Measurements from ENCODE around the gene CD300LD.

The CD300LD gene

GRCh38 chr17:74550602-74551001, 41.5 kb downstream of the CD300LD start:
- H3K9me3 ChIP-seq (ENCODE audit: insufficient read depth, low read depth, low read length): no peaks in the 10 kb centered on the region
- H3K4me3 ChIP-seq (ENCODE audit: low read length): no peak overlapping the region
- no peak overlapping the region for H3K27ac ChIP-seq (ENCODE audit: low read length)
- H3K27me3 ChIP-seq (ENCODE audit: insufficient read depth, low read length): no peaks in the 10 kb centered on the region; the same call in 1 of the 2 replicates
- no peaks in the 10 kb centered on the region for H3K4me1 ChIP-seq (ENCODE audit: insufficient read depth, low read length)
- no peak overlapping the region for H3K9ac ChIP-seq (ENCODE audit: low read depth, low read length)
- H3K36me3 ChIP-seq (ENCODE audit: insufficient read depth, low read depth, low read length): no peaks in the 10 kb centered on the region

GRCh38 chr17:74549343-74549742, 42.7 kb downstream of the CD300LD start:
- no peak overlapping the region for H3K4me3 ChIP-seq (ENCODE audit: low read length)
- H3K36me3 ChIP-seq (ENCODE audit: insufficient read depth, low read depth, low read length): no peaks in the 10 kb centered on the region
- no peaks in the 10 kb centered on the region for H3K9me3 ChIP-seq (ENCODE audit: insufficient read depth, low read depth, low read length)
- H3K9ac ChIP-seq (ENCODE audit: low read depth, low read length): no peak overlapping the region
- no peak overlapping the region for H3K27ac ChIP-seq (ENCODE audit: low read length)
- no peaks in the 10 kb centered on the region for H3K4me1 ChIP-seq (ENCODE audit: insufficient read depth, low read length)
- no peaks in the 10 kb centered on the region; the same call in 1 of the 2 replicates for H3K27me3 ChIP-seq (ENCODE audit: insufficient read depth, low read length)

- H3K27ac ChIP-seq (ENCODE audit: low read length): no peak overlapping the region
- H3K27me3 ChIP-seq (ENCODE audit: insufficient read depth, low read length): no peaks in the 10 kb centered on the region; the same call in 1 of the 2 replicates
- no peaks in the 10 kb centered on the region for H3K4me1 ChIP-seq (ENCODE audit: insufficient read depth, low read length)
- H3K9me3 ChIP-seq (ENCODE audit: insufficient read depth, low read depth, low read length): no peaks in the 10 kb centered on the region
- no peak overlapping the region for H3K4me3 ChIP-seq (ENCODE audit: low read length)
- H3K36me3 ChIP-seq (ENCODE audit: insufficient read depth, low read depth, low read length): no peaks in the 10 kb centered on the region
- H3K9ac ChIP-seq (ENCODE audit: low read depth, low read length): no peak overlapping the region
Measured at GRCh38 chr17:74547736-74548135, 44.3 kb downstream of the CD300LD start.

DNA sequence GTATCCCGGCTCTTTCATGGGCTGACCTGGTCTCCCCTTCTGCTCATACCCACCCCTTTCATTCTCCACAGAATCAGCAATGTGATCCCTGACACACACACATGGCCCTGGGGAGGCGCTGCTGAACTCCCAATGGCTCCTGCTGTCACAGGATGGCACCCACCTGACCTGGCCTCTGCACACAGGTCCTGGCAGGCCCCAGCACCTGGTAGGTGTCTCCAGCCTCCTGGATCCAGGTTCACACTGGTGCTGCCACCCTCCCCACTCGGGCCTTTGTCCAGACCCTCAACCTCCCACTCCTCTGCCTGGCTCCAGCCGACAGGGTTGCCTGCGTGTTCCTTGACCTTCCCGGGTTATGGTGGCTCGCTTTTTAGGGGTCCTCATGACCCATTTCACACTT, 44.8 kb downstream of the CD300LD start:
- no peaks in the 10 kb centered on the region for H3K4me1 ChIP-seq (ENCODE audit: insufficient read depth, low read length)
- no peaks in the 10 kb centered on the region for H3K9me3 ChIP-seq (ENCODE audit: insufficient read depth, low read depth, low read length)

GRCh38 chr17:74546586-74546985, 45.5 kb downstream of the CD300LD start:
- H3K4me1 ChIP-seq (ENCODE audit: insufficient read depth, low read length): no peaks in the 10 kb centered on the region
- no peaks in the 10 kb centered on the region for H3K36me3 ChIP-seq (ENCODE audit: insufficient read depth, low read depth, low read length)
- no peaks in the 10 kb centered on the region; the same call in 1 of the 2 replicates for H3K27me3 ChIP-seq (ENCODE audit: insufficient read depth, low read length)
- no peak overlapping the region for H3K4me3 ChIP-seq (ENCODE audit: low read length)
- H3K27ac ChIP-seq (ENCODE audit: low read length): no peak overlapping the region
- no peak overlapping the region for H3K9ac ChIP-seq (ENCODE audit: low read depth, low read length)
- H3K9me3 ChIP-seq (ENCODE audit: insufficient read depth, low read depth, low read length): no peaks in the 10 kb centered on the region

More for the DNA sequence above, 44.8 kb downstream of the CD300LD start:
- Histone ChIP-seq H3K9ac (ENCODE audit: low read depth, low read length) (no peak overlapping the region), H3K36me3 (ENCODE audit: insufficient read depth, low read depth, low read length) (no peaks in the 10 kb centered on the region), H3K27ac (ENCODE audit: low read length) (no peak overlapping the region), H3K27me3 (ENCODE audit: insufficient read depth, low read length) (no peaks in the 10 kb centered on the region; the same call in 1 of the 2 replicates), H3K4me3 (ENCODE audit: low read length) (no peak overlapping the region)

GRCh38 chr17:74545843-74546230, 46.2 kb downstream of the CD300LD start, which contains the start of gene CD300C:
Gene CD300C, minus strand, starts transcription at chr17:74546115. Its CDS starts 333 bp downstream, at chr17:74545782.
- no peaks in the 10 kb centered on the region; the same call in 1 of the 2 replicates for H3K27me3 ChIP-seq (ENCODE audit: insufficient read depth, low read length)
- no peak within 1 kb of the TSS for H3K4me3 ChIP-seq (ENCODE audit: low read length)
- no peak within 1 kb of the TSS for H3K9ac ChIP-seq (ENCODE audit: low read depth, low read length)
- H3K27ac ChIP-seq (ENCODE audit: low read length): no peak within 1 kb of the TSS
- no peaks in the 10 kb centered on the region for H3K9me3 ChIP-seq (ENCODE audit: insufficient read depth, low read depth, low read length)
- H3K36me3 ChIP-seq (ENCODE audit: insufficient read depth, low read depth, low read length): no peaks in the 10 kb centered on the region
- no peaks in the 10 kb centered on the region for H3K4me1 ChIP-seq (ENCODE audit: insufficient read depth, low read length)

DNA sequence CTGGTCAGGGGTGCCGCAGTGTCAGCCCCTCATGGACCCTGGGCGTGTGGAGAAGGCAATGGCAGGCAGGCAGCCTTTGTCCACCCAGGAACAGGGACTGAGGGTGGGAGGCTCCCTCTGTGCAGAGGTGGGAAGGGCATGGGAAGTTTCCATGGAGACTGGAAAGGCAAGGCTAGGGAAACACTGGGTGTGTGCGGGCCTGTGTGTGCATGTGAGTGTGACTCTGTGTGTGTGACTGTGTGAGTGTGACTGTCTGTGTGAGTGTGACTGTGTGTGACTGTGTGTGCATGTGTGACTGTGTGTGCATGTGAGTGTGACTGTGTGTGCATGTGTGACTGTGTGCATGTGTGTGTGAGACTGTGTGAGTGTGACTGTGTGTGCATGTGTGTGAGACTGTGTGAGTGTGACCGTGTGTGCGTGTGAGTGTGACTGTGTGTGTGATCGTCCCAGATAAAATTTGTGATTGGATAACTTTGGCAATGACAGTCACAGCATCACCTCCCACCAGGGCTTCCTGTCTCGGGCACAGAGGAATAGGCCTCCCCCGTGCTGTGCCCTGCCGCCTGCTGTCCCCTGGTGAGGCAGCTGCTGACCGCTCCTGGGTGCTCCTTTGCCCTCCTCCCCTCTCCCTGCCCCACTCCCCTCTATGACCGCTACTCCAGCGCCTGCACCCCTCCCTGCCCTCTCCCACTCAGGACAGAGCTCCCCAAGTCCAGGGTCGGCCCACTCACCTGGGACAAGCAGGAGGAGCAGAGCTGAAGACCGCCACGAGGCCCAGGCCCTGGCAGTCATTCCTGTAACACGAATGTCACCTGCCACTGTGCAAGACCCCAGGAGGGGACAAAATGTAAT, 46.9 kb downstream of the CD300LD start:
- no peaks in the 10 kb centered on the region for H3K9me3 ChIP-seq (ENCODE audit: insufficient read depth, low read depth, low read length)
- no peak overlapping the region for H3K9ac ChIP-seq (ENCODE audit: low read depth, low read length)
- H3K27me3 ChIP-seq (ENCODE audit: insufficient read depth, low read length): no peaks in the 10 kb centered on the region; the same call in 1 of the 2 replicates
- no peaks in the 10 kb centered on the region for H3K36me3 ChIP-seq (ENCODE audit: insufficient read depth, low read depth, low read length)
- H3K27ac ChIP-seq (ENCODE audit: low read length): no peak overlapping the region
- no peak overlapping the region for H3K4me3 ChIP-seq (ENCODE audit: low read length)
- no peaks in the 10 kb centered on the region for H3K4me1 ChIP-seq (ENCODE audit: insufficient read depth, low read length)

GRCh38 chr17:74543891-74544760, 48.0 kb downstream of the CD300LD start:
- no peaks in the 10 kb centered on the region for H3K9me3 ChIP-seq (ENCODE audit: insufficient read depth, low read depth, low read length)
- H3K9ac ChIP-seq (ENCODE audit: low read depth, low read length): no peak overlapping the region
- H3K27ac ChIP-seq (ENCODE audit: low read length): no peak overlapping the region
- H3K4me1 ChIP-seq (ENCODE audit: insufficient read depth, low read length): no peaks in the 10 kb centered on the region
- H3K4me3 ChIP-seq (ENCODE audit: low read length): no peak overlapping the region
- H3K27me3 ChIP-seq (ENCODE audit: insufficient read depth, low read length): no peaks in the 10 kb centered on the region; the same call in 1 of the 2 replicates
- H3K36me3 ChIP-seq (ENCODE audit: insufficient read depth, low read depth, low read length): no peaks in the 10 kb centered on the region

GRCh38 chr17:74543406-74543805, 48.7 kb downstream of the CD300LD start:
- Histone ChIP-seq H3K4me1 (ENCODE audit: insufficient read depth, low read length) (no peaks in the 10 kb centered on the region), H3K9me3 (ENCODE audit: insufficient read depth, low read depth, low read length) (no peaks in the 10 kb centered on the region), H3K9ac (ENCODE audit: low read depth, low read length) (no peak overlapping the region), H3K27ac (ENCODE audit: low read length) (no peak overlapping the region), H3K27me3 (ENCODE audit: insufficient read depth, low read length) (no peaks in the 10 kb centered on the region; the same call in 1 of the 2 replicates), H3K36me3 (ENCODE audit: insufficient read depth, low read depth, low read length) (no peaks in the 10 kb centered on the region), H3K4me3 (ENCODE audit: low read length) (no peak overlapping the region)

- Histone ChIP-seq H3K4me3 (ENCODE audit: low read length) (no peak overlapping the region), H3K9me3 (ENCODE audit: insufficient read depth, low read depth, low read length) (no peaks in the 10 kb centered on the region), H3K9ac (ENCODE audit: low read depth, low read length) (no peak overlapping the region), H3K27ac (ENCODE audit: low read length) (no peak overlapping the region), H3K36me3 (ENCODE audit: insufficient read depth, low read depth, low read length) (no peaks in the 10 kb centered on the region), H3K4me1 (ENCODE audit: insufficient read depth, low read length) (no peaks in the 10 kb centered on the region), H3K27me3 (ENCODE audit: insufficient read depth, low read length) (no peaks in the 10 kb centered on the region; the same call in 1 of the 2 replicates)
Measured at GRCh38 chr17:74542727-74543383, 49.2 kb downstream of the CD300LD start.

DNA sequence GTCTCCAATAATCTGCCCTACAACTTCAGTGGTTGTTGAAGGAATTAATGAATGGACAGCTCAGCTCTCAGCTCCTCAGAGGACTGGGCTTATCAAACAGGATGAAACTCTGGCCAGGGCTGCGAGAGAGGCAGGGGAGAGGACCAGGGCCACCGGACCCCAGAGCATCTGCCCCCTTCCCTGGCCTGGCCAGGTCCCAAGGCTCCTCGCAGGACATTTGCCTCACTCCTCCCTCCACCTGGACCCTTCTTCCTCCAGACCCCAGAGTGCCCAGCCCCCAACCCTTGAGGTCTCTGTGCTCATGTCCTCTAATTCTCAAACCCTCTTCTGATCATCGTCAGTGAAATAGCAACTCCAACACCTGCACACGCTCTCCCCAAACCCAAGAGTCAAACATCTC, 49.9 kb downstream of the CD300LD start:
- no peaks in the 10 kb centered on the region; the same call in 1 of the 2 replicates for H3K27me3 ChIP-seq (ENCODE audit: insufficient read depth, low read length)
- no peaks in the 10 kb centered on the region for H3K4me1 ChIP-seq (ENCODE audit: insufficient read depth, low read length)
- H3K27ac ChIP-seq (ENCODE audit: low read length): no peak overlapping the region
- H3K36me3 ChIP-seq (ENCODE audit: insufficient read depth, low read depth, low read length): no peaks in the 10 kb centered on the region
- no peak overlapping the region for H3K4me3 ChIP-seq (ENCODE audit: low read length)
- no peak overlapping the region for H3K9ac ChIP-seq (ENCODE audit: low read depth, low read length)
- no peaks in the 10 kb centered on the region for H3K9me3 ChIP-seq (ENCODE audit: insufficient read depth, low read depth, low read length)

Data from iPS-20b (cell line).